ENCODE data around the gene SEC62.

SEC62 gene

GRCh38 chr3:170007031-170007663 lies 40.5 kb downstream of the SEC62 start:
- Histone ChIP-seq H3K14ac (ENCODE audit: low read length) (no peak overlapping the region), H3K36me3 (ENCODE audit: control insufficient read depth in 1 of 2, insufficient read depth in 2 of 2, low read length in 2 of 2) (no peaks in the 10 kb centered on the region), H3K4me3 (ENCODE audit: low read depth, low read length) (no peak overlapping the region), H2AK5ac (ENCODE audit: low read length) (no peak overlapping the region), H3K4me1 (ENCODE audit: control insufficient read depth in 1 of 2, insufficient read depth in 2 of 2, low read length in 2 of 2) (no peaks in the 10 kb centered on the region), H3K79me1 (ENCODE audit: low read length) (no peaks in the 10 kb centered on the region), H3K18ac (ENCODE audit: low read length) (no peak overlapping the region), H3K27me3 (ENCODE audit: insufficient read depth, low read length) (no peaks in the 10 kb centered on the region), H3K4ac (ENCODE audit: low read depth, low read length) (no peak overlapping the region), H2BK120ac (ENCODE audit: insufficient read depth, low read length, poor library complexity) (no peak overlapping the region), H3K27ac (ENCODE audit: low read depth, low read length) (no peak overlapping the region), H3K79me2 (ENCODE audit: control insufficient read depth, insufficient read depth, low read length, poor library complexity) (no peaks in the 10 kb centered on the region), H3K4me2 (ENCODE audit: low read length) (no peak overlapping the region), H3K9me3 (ENCODE audit: insufficient read depth, low read depth, low read length) (no peaks in the 10 kb centered on the region), H3K23ac (ENCODE audit: low read length) (no peak overlapping the region), H2BK12ac (ENCODE audit: low read length) (no peak overlapping the region), H2BK5ac (ENCODE audit: low read depth, low read length, poor library complexity) (no peak overlapping the region), H4K8ac (ENCODE audit: low read depth, low read length) (no peak overlapping the region), H3K9ac (ENCODE audit: low read length) (no peak overlapping the region), H4K91ac (ENCODE audit: low read depth, low read length) (no peak overlapping the region), H4K12ac (ENCODE audit: low read depth, low read length) (no peak overlapping the region), H2AFZ (ENCODE audit: insufficient read depth, low read length, poor library complexity) (no peak overlapping the region)
- no CpG with 5 or more reads among the region's 7 CpGs for WGBS (ENCODE audit: extremely low coverage, insufficient coverage, insufficient read length)
- no peak for DNase-seq

GRCh38 chr3:170010498-170010897 lies 43.9 kb downstream of the SEC62 start:
- Histone ChIP-seq H2BK5ac (ENCODE audit: low read depth, low read length, poor library complexity) (no peak overlapping the region), H3K36me3 (ENCODE audit: control insufficient read depth in 1 of 2, insufficient read depth in 2 of 2, low read length in 2 of 2) (no peaks in the 10 kb centered on the region), H3K4me3 (ENCODE audit: low read depth, low read length) (no peak overlapping the region), H3K14ac (ENCODE audit: low read length) (no peak overlapping the region), H3K9me3 (ENCODE audit: insufficient read depth, low read depth, low read length) (no peaks in the 10 kb centered on the region), H3K79me1 (ENCODE audit: low read length) (no peaks in the 10 kb centered on the region), H2AFZ (ENCODE audit: insufficient read depth, low read length, poor library complexity) (no peak overlapping the region), H4K91ac (ENCODE audit: low read depth, low read length) (no peak overlapping the region), H3K27ac (ENCODE audit: low read depth, low read length) (no peak overlapping the region), H4K12ac (ENCODE audit: low read depth, low read length) (no peak overlapping the region), H3K27me3 (ENCODE audit: insufficient read depth, low read length) (no peaks in the 10 kb centered on the region), H3K4ac (ENCODE audit: low read depth, low read length) (no peak overlapping the region), H3K4me1 (ENCODE audit: control insufficient read depth in 1 of 2, insufficient read depth in 2 of 2, low read length in 2 of 2) (no peaks in the 10 kb centered on the region), H3K18ac (ENCODE audit: low read length) (no peak overlapping the region), H3K23ac (ENCODE audit: low read length) (no peak overlapping the region), H3K9ac (ENCODE audit: low read length) (no peak overlapping the region), H3K4me2 (ENCODE audit: low read length) (no peak overlapping the region), H4K8ac (ENCODE audit: low read depth, low read length) (no peak overlapping the region), H2BK120ac (ENCODE audit: insufficient read depth, low read length, poor library complexity) (no peak overlapping the region), H3K79me2 (ENCODE audit: control insufficient read depth, insufficient read depth, low read length, poor library complexity) (no peaks in the 10 kb centered on the region), H2BK12ac (ENCODE audit: low read length) (no peak overlapping the region), H2AK5ac (ENCODE audit: low read length) (no peak overlapping the region)
- no CpG with 5 or more reads among the region's 4 CpGs for WGBS (ENCODE audit: extremely low coverage, insufficient coverage, insufficient read length)
- no peak for DNase-seq

- H3K14ac ChIP-seq (ENCODE audit: low read length), result no peak overlapping the region
- H3K27ac ChIP-seq (ENCODE audit: low read depth, low read length), result no peak overlapping the region
- H2BK12ac ChIP-seq (ENCODE audit: low read length), result no peak overlapping the region
- H3K18ac ChIP-seq (ENCODE audit: low read length), result no peak overlapping the region
- no peaks in the 10 kb centered on the region for H3K36me3 ChIP-seq (ENCODE audit: control insufficient read depth in 1 of 2, insufficient read depth in 2 of 2, low read length in 2 of 2)
- H3K79me2 ChIP-seq (ENCODE audit: control insufficient read depth, insufficient read depth, low read length, poor library complexity), result no peaks in the 10 kb centered on the region
- H2AFZ ChIP-seq (ENCODE audit: insufficient read depth, low read length, poor library complexity), result no peak overlapping the region
- no peak overlapping the region for H4K91ac ChIP-seq (ENCODE audit: low read depth, low read length)
- no peak overlapping the region for H4K12ac ChIP-seq (ENCODE audit: low read depth, low read length)
- no peaks in the 10 kb centered on the region for H3K27me3 ChIP-seq (ENCODE audit: insufficient read depth, low read length)
- H2BK5ac ChIP-seq (ENCODE audit: low read depth, low read length, poor library complexity), result no peak overlapping the region
- no peak overlapping the region for H3K23ac ChIP-seq (ENCODE audit: low read length)
- H3K4ac ChIP-seq (ENCODE audit: low read depth, low read length), result no peak overlapping the region
- no CpG with 5 or more reads among the region's 7 CpGs for WGBS (ENCODE audit: extremely low coverage, insufficient coverage, insufficient read length)
- no peak overlapping the region for H3K4me2 ChIP-seq (ENCODE audit: low read length)
- no peak overlapping the region for H4K8ac ChIP-seq (ENCODE audit: low read depth, low read length)
- H3K4me1 ChIP-seq (ENCODE audit: control insufficient read depth in 1 of 2, insufficient read depth in 2 of 2, low read length in 2 of 2), result no peaks in the 10 kb centered on the region
- DNase-seq, result no peak
- no peak overlapping the region for H3K9ac ChIP-seq (ENCODE audit: low read length)
- no peak overlapping the region for H2BK120ac ChIP-seq (ENCODE audit: insufficient read depth, low read length, poor library complexity)
- H2AK5ac ChIP-seq (ENCODE audit: low read length), result no peak overlapping the region
- no peak overlapping the region for H3K4me3 ChIP-seq (ENCODE audit: low read depth, low read length)
- no peaks in the 10 kb centered on the region for H3K9me3 ChIP-seq (ENCODE audit: insufficient read depth, low read depth, low read length)
- no peaks in the 10 kb centered on the region for H3K79me1 ChIP-seq (ENCODE audit: low read length)
These were observed 46.2 kb downstream of the SEC62 start for GRCh38 chr3:170012683-170013400.

GRCh38 chr3:170016057-170016456 lies 49.5 kb downstream of the SEC62 start:
- DNase-seq, result no peak
- Histone ChIP-seq H2AFZ (ENCODE audit: insufficient read depth, low read length, poor library complexity) (no peak overlapping the region), H3K27me3 (ENCODE audit: insufficient read depth, low read length) (no peaks in the 10 kb centered on the region), H3K4me2 (ENCODE audit: low read length) (no peak overlapping the region), H4K91ac (ENCODE audit: low read depth, low read length) (no peak overlapping the region), H3K79me1 (ENCODE audit: low read length) (no peaks in the 10 kb centered on the region), H3K18ac (ENCODE audit: low read length) (no peak overlapping the region), H3K23ac (ENCODE audit: low read length) (no peak overlapping the region), H2AK5ac (ENCODE audit: low read length) (no peak overlapping the region), H4K12ac (ENCODE audit: low read depth, low read length) (no peak overlapping the region), H4K8ac (ENCODE audit: low read depth, low read length) (no peak overlapping the region), H3K4me1 (ENCODE audit: control insufficient read depth in 1 of 2, insufficient read depth in 2 of 2, low read length in 2 of 2) (no peaks in the 10 kb centered on the region), H3K9me3 (ENCODE audit: insufficient read depth, low read depth, low read length) (no peaks in the 10 kb centered on the region), H2BK12ac (ENCODE audit: low read length) (no peak overlapping the region), H3K36me3 (ENCODE audit: control insufficient read depth in 1 of 2, insufficient read depth in 2 of 2, low read length in 2 of 2) (no peaks in the 10 kb centered on the region), H3K14ac (ENCODE audit: low read length) (no peak overlapping the region), H2BK120ac (ENCODE audit: insufficient read depth, low read length, poor library complexity) (no peak overlapping the region), H3K9ac (ENCODE audit: low read length) (no peak overlapping the region), H3K27ac (ENCODE audit: low read depth, low read length) (no peak overlapping the region), H3K79me2 (ENCODE audit: control insufficient read depth, insufficient read depth, low read length, poor library complexity) (no peaks in the 10 kb centered on the region), H2BK5ac (ENCODE audit: low read depth, low read length, poor library complexity) (no peak overlapping the region), H3K4ac (ENCODE audit: low read depth, low read length) (no peak overlapping the region), H3K4me3 (ENCODE audit: low read depth, low read length) (no peak overlapping the region)
- no CpG with 5 or more reads among the region's 3 CpGs for WGBS (ENCODE audit: extremely low coverage, insufficient coverage, insufficient read length)

All from trophoblast cell (in vitro differentiated cells and primary cell).